ENCODE results near the gene USP3.
"Not testable (repeated sequence)": the region's sequence is repeated elsewhere in the genome, so short reads cannot be mapped to it uniquely, and the experiment has no call there.

The USP3 gene

DNA sequence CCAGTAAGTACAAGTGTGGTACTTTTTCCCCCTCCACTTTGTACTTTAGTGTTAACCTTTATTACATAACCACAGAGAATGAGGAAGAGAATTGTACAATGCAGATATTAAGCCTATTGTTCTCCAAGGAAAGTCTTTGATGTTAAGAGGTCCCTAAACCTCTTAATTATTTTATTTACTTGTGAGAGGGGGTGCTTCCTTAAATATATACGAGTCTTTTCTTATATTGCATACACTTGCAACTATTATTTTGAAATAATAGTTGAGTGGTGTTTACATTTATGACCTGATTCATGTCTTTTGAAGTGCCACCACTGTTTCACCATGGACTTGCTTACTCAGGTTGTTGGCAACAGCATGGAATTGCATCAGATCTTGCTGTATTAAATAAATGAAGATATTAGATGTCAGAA lies 10.1 kb downstream of the USP3 start:
- no peak for DNase-seq

DNA sequence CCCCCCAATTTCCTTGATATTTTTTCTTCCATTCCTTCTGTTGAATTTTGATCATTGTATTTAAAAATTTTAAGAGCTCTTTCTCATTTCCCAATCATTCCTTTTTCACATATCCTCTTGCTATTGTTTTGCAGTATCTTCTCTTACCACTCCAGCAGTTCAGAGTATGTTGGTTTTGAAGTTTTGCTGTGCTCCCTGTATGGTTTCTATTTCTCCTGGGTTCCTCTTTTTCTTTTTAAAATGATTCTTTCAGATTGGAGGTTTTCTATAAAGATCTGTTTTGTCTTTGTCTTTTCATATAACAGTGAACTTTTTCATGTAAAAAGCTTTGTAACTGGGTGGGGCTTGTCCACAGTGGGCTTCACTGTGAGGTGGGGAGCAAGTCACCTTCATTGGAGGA lies 12.8 kb downstream of the USP3 start:
- no peak for DNase-seq

DNA sequence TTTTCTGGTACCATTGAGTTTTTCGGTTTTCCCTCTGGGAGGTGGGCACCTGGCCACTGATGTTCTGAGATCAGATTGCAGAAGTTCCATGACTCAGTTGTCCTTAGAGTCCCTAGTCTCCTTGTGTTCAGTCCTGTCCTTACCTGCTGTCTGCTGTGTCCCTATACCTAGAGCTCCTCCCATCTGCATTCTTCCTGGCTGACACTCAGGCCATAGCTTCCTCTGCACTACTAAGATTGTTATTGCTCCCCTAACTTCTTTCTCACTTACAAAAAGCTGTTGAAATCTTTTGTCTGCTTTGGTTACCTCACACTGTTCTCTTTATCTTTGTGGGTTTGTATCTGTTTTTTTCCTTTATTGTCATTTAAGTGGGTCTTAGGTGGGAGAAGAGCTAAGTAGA lies 13.2 kb downstream of the USP3 start:
- no peak for DNase-seq

DNA sequence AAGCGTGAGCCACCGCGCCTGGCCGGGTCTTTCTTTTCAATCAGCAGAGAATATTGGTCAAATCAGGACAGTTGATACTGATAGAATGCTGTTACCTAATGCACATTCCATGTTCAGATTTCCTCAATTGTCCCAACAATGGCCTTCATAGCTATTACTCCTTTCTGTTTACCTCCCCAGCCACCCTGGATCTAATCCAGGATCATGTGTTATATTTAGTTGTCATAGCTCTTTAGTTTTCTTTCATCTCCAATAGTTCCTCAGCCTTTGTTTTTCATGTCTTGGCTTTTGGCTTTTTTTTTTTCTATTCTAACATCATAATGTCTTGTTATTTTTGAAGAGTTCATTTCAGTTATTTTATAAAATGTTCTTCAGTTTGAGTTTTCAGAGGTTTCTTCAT lies 14.6 kb downstream of the USP3 start:
- DNase-seq = no peak

DNA sequence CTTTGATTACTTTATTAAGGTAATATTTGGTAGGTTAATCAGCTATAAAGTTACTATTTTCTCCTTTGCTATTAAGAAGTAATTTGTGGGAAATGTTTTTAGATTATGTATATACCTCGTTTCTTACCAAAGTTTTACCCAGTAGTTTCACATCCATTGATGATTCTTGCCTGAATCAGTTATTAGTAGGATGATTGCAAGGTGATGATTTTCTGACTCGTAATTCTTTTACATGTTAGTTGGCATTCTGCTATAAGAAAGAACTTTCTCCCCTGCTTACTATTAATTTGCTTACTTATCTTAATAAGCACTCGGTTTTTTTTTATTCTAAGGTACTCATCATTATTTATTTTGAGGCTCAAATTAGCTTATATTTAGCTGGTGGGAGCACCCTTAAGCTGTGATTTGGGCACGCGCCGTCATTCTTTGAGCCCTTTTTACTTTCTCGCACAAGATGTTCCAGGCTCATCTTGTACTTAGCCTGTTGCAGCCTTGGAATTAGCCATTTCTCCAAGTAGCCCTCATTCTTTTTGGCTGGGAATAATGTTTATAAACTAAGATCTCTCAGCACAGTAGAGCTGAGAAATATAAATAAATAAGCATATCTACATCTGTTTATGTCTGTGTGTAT lies 15.3 kb downstream of the USP3 start:
- DNase-seq = no peak

DNA sequence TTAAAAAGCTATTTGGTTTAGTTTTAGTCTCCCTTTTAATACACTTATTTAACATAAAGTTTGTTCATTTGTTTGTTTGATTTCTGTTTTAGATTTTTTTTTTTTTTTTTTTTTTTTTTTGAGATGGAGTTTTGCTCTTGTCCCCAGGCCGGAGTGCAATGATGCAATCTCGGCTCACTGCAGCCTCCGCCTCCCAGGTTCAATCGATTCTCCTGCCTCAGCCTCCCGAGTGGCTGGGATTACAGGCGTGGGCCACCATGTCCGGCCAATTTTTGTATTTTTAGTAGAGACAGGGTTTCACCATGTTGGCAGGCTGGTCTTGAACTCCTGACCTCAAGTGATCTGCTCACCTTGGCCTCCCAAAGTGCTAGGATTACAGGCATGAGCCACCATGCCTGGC lies 16.1 kb downstream of the USP3 start:
- not testable (repeated sequence) for DNase-seq

DNA sequence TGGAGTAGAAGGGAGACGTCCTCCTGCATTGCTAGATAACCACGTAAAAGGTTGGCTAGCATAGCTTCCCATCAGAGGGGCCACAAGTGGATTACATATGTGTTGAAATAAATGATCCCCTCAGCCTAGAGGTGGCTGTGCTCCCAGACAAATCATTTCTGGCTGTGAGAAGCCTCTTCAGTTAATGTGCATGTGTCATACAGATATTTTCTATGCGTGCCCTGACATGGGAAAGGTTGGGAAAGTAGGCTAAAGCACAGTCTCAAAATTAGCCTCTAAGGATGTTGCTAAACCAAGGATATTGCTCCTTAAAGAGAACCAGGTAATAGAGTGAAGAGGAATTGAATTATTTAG lies 17.8 kb downstream of the USP3 start:
- DNase-seq = no peak

DNA sequence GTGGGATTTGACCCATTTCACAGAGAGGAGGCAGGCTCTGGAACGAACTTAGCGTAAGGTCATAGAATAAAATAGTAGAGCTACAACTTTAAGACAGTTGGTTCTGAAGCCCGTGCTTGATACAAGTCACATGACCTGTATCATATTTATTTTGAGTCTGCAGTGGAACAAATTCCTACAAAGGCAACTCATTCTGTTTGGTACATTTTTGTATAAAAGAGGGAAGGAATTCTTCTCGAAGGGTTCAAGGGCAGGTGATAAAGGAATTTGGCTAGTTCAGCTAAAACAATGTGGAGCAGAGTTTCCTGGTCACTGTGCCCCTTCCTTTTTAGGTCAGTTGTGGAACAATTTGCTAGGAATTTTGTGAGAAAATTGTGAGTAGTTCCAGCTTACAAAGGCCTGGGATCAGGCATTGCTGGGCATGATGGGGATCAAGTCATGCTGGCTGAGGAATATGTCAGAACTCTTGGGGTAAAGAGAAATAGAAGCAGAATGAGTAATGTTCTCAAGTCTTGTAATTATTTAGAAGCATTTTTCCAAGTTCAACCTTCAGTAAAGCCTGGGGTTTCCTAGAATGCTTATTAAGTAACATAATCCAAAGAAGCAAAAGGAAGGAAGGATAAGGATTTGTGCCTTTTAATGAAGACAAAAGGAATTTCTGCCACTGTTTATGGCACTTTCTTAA lies 19.1 kb downstream of the USP3 start:
- DNase-seq = no peak

DNA sequence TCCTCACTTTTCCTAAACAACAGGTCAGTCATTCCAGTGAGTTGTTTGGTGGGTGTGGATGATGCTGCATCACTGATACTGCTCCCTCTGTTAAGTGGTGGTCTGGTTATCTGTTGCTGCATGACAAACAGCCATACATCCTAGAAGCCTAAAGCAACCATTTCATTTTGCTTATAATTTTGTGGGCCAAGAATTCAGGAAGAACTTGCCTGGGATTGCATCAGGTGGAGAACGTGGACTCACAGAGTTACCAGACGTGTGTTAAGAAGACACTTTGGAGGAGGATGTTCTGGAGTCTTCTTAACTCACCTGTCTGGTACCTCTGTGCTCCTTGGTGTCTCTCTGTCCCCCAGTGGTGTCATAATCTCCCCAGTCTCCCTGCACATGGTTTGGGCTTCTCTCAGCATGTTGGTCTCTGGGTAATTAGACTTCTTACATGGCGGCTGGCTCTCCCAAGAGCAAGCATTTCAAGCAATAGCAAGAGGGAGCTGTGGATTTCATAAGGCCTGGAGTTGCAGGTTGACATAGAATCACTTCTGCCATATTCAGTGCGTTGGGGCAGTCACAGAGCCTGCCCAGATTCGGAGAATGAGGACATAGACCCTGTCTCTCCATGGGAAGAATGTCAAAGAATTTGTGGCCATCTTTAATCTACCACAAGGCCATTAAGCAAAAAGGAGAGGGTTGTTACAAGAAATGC lies 20.1 kb downstream of the USP3 start:
- no peak for DNase-seq

DNA sequence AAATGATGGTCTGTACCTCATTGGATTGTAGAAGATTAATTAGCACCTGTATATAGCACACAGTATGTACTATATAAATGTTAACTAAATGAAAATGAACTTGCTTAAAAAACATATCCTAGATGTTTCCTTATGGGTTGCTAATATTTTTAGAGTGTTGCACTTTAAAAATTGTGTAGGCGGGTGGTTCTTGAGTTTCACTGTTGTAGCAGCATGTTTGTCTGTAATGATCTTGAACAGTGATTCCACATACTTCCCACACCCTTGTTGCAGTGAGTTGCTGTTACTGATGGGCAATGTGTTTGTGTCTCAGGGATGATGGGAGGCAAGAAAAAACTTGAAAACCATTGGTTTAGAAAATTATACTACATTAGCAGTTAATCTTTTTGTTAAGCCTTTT lies 22.0 kb downstream of the USP3 start:
- DNase-seq = no peak

DNA sequence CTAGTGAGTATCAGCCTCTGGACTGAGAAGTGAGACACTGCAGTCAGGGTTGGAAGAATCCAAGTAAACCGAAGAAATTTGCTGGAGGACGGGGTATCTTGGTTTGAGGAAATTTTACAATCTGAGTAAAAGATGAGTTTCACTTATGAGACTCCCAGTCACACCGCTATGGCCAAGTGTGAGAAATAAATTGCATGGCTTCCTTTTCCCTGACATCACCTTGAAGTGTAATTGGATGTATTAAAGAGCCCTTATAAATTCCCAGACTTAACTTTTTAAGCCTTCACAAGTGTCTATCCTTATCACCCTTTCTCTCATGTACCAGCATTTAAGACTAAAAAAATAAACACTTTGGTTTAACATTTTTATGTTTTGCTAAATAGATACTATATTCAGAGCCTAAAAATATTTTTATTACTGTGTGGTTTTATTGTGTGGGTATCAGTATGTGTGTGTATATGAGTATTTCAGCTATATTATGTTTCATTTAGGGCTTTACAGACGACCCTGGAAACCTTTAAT lies 23.8 kb downstream of the USP3 start:
- no peak for DNase-seq

DNA sequence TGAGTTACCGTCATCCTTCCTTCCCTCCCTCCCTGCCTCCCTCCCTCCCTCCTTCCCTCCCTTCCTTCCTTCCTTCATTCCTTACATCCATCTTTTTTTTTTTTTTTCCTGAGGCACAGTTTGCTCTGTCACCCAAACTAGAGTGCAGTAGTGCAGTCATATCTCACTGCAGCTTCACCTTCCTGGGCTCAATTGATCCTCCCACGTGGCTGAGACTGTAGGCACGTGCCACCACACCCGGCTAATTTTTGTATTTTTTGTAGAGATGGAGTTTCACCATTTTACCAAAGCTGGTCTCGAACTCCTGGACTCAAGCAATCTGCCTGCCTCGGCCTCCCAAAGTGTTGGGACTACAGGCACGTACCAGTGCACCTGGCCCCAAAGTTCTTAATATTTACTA lies 25.8 kb downstream of the USP3 start:
- no peak for DNase-seq

DNA sequence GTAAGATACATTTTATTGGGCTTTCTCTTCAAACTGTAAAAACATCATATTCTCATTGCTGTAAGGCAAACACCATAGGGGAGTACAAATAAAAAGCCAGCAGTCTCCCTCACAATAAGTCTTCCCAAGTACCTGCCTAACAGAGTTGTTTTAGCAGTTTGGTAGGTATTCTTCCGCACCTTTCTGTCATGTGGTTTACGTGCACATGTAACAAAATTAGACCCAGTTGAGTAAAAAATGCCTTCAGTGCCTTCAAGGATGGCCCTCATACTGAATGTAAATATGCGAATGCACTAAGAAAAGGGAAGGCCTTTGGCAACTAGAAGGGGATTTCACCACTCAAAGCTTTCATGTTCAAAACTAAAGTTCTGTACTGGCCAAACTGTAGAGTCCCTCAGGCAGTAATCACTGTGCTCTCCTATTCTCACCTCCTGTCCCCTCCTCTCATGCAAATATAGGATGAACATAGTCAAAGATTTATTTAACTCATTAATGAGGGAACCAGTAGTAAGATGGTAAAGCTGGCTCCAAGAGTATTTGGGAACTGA lies 26.4 kb downstream of the USP3 start:
- DNase-seq = no peak

DNA sequence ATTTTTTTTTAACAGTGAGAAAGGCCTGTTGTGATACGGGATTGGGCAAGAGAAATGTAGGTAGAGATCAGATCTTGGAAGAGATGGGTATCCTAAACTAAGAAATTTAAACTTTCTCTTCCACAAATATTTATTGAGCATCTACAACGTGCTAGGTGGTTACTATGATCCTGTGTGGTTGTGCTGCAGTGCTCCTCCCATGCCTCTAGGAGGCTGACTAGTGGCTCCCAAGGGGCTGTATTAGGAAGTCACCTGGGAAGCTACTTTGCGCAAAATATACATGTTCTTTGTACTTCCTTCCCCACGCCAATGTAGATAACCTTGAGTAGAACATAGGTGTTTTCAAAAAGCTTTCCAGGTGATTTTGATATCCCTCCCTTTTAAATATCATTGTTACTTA lies 27.2 kb downstream of the USP3 start:
- DNase-seq = no peak

DNA sequence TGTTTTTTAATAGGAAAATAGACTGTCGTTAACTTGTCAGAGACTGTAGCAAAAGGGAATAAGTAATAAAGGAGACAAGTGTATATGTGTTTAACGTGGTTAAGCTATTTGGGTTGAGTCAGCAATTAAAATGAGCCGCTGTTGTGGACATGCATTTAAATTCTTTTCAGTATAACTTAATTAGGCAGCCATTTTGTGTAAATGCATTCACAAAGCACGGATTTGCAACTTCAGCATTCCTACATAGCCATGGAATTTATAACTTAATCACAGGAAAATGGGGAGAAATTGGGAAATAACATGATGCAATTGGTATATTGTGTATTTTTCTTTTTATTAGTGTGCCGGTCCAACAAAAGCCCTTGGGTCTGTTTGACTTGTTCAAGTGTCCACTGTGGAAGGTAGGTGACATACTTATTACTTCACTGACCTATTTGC lies 27.9 kb downstream of the USP3 start:
- DNase-seq = no peak

DNA sequence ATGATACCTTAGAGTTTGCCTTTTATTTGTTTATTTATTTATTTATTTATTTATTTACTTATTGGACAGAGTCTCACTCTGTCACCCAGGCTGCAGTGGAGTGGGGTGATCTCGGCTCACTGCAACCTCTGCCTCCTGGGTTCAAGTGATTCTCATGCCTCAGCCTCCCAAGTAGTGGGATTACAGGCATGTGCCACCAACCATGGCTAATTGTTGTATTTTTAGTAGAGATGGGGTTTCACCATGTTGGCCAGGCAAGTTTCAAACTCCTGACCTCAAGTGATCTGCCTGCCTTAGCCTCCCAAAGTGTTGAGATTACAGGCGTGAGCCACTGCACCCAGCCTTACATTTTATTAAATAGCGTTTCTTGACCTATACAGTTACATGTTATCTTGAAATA lies 30.5 kb downstream of the USP3 start:
- DNase-seq = not testable (repeated sequence)

DNA sequence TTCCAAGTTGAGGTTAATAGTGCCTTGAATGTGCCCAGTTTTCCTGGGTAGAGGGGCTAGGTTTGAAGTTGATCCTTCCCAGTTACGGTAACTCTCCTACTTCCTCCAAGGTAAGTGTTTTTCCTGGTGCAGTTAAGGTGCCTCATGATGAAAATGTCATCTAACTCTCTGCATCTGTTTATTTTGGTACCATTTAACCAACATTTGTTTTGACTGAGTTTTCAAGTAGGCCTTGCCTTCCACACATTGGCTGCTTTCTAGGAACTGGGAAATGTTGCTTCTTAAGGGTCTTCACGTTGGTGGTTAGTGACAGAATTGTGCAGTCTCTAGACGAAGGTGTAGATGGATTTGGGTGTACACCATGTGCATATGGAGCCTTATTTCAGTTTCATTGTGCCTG lies 31.3 kb downstream of the USP3 start:
- no peak for DNase-seq

DNA sequence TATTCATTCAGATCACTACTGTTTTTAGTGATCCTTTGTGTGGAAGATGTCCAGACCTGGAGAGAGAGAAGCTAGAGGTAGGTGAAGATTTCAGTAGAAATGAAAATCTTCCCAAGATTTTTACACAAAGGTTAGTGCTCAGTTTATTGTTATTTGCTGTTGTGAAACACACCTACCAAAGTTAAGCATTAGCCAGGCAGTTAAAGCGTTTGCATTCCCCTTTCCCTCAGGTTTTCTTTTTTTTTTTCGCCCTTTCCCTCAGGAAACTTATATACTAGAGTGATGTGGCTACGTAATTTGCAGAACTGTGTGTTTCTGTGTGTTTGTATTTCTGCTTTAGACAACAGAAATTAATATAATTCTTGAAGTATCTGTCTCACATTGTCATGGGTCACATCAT lies 34.5 kb downstream of the USP3 start:
- no peak for DNase-seq

DNA sequence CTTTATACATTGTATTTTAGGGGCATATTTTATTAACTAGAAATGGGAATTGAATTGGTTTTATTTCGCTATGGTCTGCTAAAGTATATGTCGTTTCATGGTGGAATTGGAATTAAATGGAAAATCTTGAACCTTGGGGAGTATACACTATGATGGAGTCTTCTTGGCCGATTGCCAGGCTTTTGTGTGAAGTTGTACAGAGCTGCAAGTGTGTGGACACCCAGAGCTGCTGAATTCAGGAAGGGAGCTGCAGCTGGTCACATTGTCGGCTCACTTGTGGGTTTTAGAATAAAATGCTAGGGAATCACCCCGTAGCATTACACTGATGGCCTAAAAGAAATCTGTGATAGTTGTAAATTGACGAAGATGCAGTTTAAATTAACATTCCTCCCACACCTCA lies 35.1 kb downstream of the USP3 start:
- no peak for DNase-seq

DNA sequence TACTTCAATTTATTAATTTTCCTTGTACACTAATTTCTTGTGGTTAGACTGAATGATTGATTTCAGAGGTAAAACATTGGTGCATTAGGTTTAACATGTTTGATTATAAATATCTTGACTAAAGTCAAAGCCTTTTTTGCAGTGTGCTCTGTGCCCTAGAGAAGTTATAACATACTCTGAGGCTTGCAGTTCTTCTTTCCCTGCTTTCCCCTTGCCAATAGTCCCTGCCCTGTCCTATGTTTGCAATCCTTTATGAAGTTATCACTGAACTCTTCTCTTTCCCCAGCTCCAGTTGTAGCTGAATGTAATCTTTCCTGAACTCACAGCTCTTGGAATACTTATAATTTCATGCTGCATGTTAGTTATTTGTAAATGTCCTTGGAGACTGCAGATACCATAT lies 35.6 kb downstream of the USP3 start:
- no peak for DNase-seq

DNA sequence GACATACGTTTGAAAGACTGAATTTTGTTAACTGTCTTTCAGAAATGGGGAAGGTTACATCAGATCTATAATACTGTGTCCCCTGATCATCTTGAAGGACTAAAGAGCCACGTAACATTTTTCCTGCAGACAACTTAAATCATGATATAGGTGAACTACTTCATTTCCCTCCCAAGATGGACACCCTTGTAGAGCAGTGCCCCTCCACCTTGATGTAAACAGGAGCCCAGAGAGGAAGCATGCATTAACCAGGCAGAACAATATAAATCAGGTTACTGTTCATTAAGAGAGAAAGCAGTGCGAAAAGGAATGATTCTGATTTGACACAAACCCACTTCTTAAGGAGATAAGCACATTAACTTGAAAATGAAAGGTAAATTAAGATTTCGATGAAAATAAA lies 36.1 kb downstream of the USP3 start:
- no peak for DNase-seq

DNA sequence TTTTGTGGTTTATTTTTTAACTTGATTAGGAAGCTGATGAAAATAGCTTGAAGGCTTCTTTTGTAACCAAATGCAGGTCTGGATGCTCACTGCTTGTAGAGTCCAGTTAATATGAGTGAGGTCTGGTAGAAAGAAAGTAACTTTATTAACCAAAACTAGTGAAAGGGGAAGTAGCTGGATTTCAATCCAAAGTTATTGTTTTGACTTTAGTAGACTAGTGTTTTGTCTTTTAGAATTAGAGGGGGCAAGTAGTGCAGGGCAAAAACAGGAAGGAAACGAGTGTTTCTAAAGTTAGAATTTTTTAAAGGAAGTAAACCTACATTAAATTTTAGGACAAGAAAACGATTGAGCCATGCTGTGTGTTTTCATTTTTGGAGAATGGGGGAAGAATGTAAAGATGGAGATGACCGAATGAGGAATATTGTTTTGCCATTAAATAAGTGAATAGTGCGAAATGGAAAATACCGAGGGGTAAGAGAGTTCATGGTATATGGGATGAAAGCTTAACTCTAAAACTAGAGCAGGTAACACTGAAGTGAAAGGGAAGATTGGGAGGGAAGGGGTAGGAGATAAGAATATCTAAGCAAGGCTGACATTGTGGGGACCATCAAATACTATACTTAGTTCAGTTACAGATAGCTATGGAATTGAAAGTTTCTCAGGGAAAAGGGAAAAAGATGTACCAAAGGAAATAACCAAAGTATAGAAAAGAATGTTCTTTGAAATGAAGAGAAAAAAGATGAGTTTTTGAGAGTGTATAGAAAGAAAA lies 40.0 kb downstream of the USP3 start:
- no peak for DNase-seq

DNA sequence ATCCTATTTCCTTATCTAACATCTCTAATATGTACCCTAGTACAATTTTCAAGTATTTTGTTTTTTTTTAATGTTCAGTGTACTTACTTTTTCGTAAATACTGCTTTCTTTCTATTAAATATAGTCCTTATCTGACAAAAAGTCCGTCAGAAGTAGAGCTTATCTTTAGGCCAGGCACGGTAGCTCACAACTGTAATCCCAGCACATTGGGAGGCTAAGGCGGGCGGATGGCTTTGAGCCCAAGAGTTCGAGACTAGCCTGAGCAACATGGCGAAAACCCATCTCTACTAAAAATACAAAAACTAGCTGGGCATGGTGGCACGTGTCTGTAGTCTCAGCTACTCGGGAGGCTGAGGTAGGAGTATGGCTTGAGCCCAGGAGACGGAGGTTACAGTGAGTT lies 41.1 kb downstream of the USP3 start:
- no peak for DNase-seq
